GM21526 (cell line): ENCODE results near the gene EIF5.

Experiments
- ATAC-seq: cut with Tn5 transposase; IDR thresholded peaks from one replicate; pipeline ENCODE4 v1.9.1; 2021; ENCODE audit warnings: moderate library complexity; ENCODE audit not compliant: unreplicated experiment, low FRiP score

Gene EIF5

DNA sequence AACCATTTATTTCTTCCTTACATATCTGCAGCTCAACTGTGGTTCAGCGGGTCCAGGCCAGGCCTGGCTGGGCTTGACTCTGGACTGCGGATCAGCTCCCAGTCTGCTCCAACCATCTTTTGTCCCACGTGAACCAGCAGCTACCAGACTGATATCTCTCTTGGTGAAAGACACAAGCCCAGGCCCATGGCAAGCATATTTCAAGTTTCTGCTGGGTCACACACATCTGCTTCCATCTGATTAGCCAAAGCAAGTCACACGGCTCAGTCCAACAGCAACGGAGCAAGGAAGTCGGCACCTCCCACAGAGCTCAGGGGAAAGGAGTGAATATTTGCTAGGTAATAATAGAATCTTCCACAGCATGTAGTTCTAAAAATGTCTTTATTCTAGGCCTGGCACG, 26.5 kb downstream of the EIF5 start:
- no peak for ATAC-seq

DNA sequence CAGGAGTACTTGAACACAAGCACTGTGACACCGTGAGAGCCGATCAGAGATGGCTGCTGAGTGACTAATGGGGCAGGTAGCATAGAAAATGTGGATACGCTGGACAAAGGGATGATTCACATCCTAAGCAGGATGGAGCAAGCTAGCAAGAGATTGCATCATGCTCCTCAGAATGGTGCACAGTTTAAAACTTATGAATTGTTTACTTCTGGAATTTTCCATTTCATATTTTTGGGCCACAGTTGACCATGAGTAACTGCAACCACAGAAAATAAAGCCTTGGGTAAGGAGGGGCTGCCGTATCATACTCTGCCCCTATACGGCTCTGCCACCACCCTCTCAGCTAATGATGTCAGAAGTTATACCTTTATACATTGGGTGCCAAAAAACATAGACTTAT, 27.8 kb downstream of the EIF5 start:
- no peak for ATAC-seq

GRCh38 chr14:103362780-103363179, 28.7 kb downstream of the EIF5 start:
- no peak for ATAC-seq

GRCh38 chr14:103366741-103367140, 32.7 kb downstream of the EIF5 start:
- ATAC-seq: no peak

- ATAC-seq: no peak
Measured at GRCh38 chr14:103367995-103368394, 34.0 kb downstream of the EIF5 start.

- ATAC-seq: no peak
Measured at GRCh38 chr14:103370087-103370486, 36.0 kb downstream of the EIF5 start.

- ATAC-seq: no peak
Measured at GRCh38 chr14:103372017-103372416, 38.0 kb downstream of the EIF5 start.

GRCh38 chr14:103372552-103373304, 38.7 kb downstream of the EIF5 start:
- no peak for ATAC-seq

DNA sequence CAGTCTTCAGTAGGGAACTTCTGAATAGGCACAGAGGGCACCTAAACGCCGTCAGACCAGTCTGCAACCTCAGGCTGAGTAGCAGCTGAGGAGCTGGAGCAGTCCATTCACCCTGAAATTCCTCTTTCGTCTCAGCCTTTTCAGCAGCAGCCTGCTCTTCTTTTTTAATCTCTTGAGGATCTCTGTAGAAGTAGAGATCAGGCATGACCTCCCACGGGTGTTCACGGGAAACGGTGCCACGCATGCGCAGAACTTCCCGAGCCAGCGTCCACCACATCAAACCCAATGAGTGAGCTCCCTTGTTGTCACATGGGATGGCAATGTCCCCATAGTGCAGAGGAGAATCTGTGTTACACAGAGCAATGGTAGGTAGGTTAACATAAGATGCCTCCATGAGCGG, 40.1 kb downstream of the EIF5 start:
- ATAC-seq: no peak

DNA sequence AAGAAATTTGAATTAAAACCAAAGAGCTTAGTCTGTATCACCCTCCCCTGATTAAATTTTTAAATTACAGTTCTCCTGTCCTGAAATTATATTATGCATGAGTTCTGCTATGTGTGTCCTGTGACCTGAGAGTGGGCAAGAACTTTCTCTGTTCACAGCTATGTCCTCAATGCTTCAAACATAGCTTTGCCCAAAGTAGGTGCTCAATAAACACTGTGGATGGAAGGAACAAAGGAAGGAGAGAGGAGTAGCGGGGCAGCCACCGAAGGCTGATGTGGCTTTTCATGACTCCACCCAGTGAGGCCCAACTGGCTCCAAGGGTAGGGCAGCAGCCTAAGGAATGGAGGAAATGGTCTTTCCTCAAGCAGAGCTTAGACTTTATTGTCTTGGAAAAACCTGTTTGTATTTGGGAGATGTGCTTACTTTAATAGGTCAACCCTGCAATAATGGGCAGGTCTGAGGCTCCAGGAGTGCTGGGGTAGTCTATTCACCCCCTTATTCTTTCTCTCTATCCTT, 43.5 kb downstream of the EIF5 start:
- ATAC-seq: no peak

- no peak for ATAC-seq
Measured at GRCh38 chr14:103378038-103378854, 44.2 kb downstream of the EIF5 start.

DNA sequence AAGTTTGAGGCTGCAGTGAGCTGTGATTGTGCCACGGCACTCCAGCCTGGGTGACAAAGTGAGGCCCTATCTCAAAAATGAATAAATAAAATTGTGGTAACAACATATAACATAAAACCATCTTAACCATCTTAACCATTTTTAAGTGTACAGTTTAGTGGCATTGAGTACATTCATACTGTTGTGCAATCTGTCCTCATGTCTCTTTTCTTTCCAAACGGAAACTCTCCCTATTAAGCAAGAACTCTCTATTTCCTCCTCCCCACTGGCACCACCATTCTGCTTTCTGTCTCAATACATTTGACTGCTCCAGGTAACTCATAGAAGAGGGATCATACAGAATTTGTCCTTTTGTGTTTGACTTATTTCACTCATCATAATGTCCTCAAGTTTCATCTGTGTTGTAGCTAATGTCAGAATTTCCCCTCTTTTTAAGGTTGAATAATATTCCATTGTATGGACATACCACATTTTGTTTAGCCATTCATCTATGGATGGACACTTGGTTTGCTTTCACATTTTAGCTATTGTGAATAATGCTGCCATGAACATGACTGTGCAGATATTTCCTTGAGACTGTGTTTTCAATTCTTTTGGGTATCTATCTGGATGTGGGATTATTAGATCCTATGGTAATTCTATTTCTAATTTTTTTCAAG, 46.8 kb downstream of the EIF5 start:
- no peak for ATAC-seq

- no peak for ATAC-seq
Measured at GRCh38 chr14:103382376-103382775, 48.3 kb downstream of the EIF5 start.

DNA sequence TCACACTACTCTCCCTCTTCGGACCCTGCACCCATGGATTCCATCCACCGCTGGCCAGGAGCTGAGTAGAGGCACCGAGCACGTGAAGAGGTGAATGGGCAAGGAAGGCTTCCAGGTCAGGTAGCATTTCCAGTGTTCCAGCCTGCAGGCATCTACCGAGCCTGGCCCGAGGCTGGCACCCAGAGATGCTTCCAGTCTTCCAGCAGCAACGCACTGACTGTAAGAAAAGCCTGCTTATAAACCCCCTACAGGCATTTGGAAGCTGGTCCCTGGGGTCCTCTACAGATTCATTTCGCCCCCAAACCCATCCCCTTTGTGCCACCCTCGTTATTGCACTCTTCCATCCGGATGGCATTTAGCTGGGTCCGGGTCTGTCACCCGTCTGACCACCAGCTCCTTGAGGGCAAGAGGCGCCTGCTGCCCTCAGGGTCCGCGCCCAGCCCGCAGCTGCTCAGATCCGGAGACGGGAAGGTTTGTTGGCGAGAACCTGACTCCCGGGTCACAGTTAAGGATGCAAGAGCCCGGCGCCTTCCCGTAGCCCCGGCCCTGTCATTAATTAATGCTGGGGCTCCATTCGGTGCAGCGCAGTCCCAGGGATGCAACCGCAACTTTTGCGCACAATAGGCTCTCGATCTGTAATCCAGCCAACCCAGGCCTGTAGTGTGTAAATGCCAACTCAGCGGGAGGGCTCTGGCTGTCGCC, 50.6 kb downstream of the EIF5 start:
- ATAC-seq: peak; percentile 6

DNA sequence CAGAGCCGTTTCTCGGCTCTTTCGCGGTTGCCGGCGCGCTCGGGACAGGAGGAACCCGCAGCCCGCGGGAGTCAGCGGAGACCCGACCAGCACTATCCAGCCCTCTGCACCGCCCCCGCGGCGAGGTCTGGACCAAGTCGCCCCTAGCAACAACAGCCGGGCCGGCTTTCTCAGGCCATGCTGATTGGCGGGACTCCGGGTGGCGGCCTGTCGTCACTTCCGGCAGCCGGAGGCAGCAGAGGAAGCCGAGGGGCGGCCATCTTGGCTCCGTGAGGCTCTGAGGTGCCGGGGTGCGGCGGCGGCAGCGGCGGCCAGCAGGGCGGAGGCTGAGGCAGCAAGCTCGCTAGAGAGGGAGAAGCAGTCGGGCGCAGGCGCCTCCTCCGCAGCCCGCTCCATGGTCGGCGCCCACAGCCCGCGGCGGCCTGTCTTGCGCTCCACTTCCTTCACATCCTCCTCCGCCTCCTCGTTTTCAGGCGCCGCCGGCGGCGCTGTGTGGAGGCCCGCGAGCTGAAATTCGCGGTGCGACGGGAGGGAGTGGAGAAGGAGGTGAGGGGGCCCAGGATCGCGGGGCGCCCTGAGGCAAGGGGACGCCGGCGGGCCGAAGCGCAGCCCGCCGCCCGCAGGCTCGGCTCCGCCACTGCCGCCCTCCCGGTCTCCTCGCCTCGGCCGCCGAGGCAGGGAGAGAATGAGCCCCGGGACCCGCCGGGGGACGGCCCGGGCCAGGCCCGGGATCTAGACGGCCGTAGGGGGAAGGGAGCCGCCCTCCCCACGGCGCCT, 51.3 kb downstream of the EIF5 start, which contains the start of gene MARK3:
Gene MARK3, plus strand, starts transcription at position 264 of the 777 bp plus-strand sequence. CDS start 615 bp downstream, outside the sequence.
- peak; percentile 94 for ATAC-seq

- ATAC-seq: peak; percentile 3
Measured at GRCh38 chr14:103385929-103386712, 52.1 kb downstream of the EIF5 start.

GRCh38 chr14:103386713-103387329, 52.8 kb downstream of the EIF5 start:
- no peak for ATAC-seq

DNA sequence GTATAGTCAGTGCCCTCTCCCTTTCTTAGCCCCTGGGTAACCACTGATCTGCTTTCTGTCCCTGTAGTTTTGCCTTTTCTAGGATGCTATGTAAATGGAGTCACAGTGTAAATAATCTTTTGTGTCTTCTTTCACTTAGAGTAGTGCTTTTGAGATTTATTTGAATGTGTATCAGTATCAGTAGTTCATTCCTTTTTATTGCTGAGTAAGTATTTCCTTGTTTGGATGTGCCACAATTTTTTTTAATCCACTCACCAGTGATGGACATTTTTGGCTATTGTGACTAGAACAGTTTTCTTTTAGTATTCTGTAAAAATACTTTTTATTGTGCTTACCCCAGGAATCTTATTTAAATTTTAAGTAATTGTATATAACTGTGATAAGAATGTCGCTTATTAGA, 54.6 kb downstream of the EIF5 start:
- no peak for ATAC-seq
